ENCODE measurements around the gene GOLGA8K.
"Not testable (repeated sequence)": the region's sequence is repeated elsewhere in the genome, so short reads cannot be mapped to it uniquely, and the experiment has no call there.

GOLGA8K gene, protein sequence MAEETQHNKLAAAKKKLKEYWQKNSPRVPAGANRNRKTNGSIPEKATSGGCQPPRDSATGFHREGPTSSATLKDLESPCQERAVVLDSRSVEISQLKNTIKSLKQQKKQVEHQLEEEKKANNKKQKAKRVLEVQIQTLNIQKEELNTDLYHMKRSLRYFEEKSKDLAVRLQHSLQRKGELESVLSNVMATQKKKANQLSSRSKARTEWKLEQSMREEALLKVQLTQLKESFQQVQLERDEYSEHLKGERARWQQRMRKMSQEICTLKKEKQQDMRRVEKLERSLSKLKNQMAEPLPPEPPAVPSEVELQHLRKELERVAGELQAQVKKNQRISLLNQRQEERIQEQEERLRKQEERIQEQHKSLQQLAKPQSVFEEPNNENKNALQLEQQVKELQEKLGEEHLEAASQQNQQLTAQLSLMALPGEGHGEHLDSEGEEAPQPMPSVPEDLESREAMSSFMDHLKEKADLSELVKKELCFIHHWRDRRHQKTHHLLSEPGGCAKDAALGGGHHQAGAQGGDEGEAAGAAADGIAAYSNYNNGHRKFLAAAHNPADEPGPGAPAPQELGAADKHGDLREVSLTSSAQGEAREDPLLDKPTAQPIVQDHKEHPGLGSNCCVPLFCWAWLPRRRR

DNA sequence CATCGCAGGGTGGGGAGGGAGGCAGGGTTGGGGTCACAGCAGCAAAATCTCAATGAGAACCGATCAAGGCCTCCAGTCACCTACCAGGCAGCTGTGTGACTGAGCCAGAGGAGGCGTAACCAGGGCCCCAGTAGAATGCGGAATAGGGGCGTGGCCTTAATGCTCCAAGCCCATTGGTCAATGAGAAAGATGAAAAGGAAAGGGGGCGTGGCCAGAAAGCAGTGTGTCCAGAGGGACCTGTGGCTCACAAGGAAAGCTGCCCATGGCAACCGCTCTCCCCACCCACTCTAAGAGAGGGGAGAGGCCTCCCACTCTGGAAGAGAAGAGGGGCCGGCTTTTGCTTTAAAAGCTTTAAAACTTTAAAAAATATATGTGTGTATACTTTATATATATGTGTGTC, at the start of gene GOLGA8K:
GOLGA8K (minus strand) TSS at position 101 of the 400 bp plus-strand sequence; CDS start at position 3, 98 bp downstream.
- H3K4me3 ChIP-seq (ENCODE audit: low read depth, low read length), result not testable (repeated sequence)

DNA sequence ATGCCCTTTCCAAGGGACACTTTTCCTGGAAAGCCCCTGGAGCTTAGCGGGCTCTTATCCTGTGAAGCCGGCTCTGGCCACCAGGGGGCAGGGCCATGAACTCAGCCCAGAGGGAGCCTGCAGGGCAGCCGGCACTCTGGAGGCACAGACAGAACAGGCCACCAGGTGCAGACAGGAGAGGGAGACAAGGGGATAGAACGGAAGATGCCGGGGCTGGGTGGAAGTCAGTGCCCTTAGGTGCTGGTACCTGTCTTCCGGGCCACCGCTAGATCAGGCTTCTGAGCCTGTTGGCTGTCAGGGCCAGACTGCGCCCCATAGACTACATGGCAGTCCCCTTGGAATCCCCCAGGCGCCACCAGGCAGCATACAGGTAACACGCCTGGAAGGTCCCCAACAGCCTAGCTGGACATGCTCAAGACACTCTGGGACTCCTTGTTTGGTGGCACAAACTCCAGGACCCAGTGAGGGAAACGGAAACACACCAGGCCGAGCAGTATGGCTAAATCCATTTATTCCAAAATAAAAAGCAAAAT, 37.4 kb upstream of the GOLGA8K start:
- H3K4me3 ChIP-seq (ENCODE audit: low read depth, low read length), result not testable (repeated sequence)

DNA sequence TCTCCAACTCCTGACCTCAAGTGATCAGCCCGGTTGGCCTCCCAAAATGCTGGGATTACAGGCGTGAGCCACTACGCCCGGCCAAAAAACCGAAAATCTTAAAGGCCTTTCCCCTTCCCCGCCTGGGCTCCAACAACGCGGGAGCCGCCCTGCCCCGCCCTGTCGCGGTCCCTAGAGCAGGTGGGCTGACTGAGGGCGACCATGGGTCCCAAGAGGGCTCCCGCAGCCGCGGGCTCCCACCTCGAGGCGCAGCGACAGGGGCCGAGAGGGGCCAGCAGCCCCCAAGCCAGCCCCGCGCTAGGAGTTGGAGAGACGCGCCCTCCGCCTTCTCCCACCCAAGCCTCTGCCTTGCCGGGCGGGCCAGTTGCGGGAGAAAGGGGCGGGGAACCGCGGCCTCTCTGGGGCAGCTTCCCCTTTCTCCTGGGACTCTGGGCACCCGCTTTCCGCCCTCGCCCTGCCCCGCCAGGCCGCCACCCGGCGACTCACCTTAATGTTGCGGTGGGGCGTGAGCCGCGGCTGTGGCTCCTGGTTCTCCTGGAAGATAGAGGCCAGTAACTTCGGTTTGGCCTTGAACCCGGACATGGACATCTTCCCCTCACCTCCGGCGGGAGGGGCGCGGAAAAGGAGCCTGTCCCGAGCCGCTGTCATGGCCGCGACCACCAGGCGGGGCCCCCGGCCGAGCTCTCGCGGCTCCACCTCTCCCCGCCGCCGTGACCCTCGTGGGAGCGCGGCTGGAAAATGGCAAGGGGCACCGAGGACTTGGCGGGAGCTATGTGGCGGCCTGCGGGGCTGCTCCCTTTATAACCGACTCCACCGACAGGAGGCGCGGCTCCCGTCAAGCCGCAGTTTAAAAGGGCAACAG, 31.2 kb upstream of the GOLGA8K start:
- H3K4me3 ChIP-seq (ENCODE audit: low read depth, low read length), result not testable (repeated sequence)

DNA sequence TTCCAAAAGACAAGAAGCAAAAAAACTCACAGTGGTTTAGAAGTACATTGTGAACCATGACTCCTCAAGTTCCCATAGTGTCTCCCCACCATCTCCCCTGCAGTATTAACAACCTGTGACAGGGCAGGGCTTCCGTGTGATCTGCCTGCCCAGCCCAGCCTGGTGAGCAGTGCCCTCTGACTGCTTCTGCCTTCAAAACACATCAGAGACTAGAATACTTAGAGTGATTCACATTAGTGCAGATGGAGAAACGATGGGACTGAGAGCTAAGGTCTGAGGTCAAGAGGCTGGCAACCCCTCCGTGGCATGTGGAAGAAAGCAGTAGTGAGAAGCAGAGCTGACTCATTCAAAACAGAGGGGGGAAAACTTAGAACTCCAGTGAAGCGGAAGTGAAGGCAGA, 24.5 kb upstream of the GOLGA8K start:
- H3K4me3 ChIP-seq (ENCODE audit: low read depth, low read length), result not testable (repeated sequence)

DNA sequence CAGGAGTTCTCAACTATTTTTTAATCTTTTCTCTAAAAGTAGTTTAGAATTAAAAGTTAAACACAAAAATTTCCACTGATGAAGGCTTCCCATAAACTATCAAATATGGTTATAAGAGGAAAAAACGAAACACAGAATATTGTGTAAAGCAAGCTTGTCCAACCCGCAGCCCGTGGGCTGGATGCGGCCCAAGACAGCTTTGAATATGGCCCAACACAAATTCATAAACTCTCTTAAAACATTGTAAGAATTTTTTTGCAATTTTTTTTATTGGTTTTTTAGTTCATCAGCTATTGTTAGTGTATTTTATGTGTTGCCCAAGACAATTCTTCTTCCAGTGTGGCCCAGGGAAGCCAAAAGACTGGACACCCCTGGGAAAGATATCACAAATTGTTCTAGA, 23.4 kb upstream of the GOLGA8K start:
- not testable (repeated sequence) for H3K4me3 ChIP-seq (ENCODE audit: low read depth, low read length)

DNA sequence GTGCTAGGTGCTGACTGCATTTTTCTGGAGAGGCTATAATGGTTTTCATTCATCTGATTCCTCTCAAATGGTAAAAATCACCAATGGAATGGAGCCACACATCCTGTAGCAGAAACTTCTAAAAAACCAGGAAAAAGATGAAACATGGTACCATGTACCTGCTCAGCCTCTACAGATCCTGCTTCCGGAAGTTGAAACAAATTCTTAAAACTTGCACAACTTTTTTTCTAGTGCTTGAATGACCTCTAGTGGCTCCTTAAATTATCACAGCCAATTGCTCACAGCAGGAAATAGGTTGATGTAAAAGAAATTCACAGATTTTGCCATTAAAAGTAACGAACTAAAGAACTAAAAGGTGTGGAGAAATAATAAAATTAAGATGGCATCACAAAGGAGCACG, 4.8 kb upstream of the GOLGA8K start:
- H3K4me3 ChIP-seq (ENCODE audit: low read depth, low read length), result not testable (repeated sequence)

DNA sequence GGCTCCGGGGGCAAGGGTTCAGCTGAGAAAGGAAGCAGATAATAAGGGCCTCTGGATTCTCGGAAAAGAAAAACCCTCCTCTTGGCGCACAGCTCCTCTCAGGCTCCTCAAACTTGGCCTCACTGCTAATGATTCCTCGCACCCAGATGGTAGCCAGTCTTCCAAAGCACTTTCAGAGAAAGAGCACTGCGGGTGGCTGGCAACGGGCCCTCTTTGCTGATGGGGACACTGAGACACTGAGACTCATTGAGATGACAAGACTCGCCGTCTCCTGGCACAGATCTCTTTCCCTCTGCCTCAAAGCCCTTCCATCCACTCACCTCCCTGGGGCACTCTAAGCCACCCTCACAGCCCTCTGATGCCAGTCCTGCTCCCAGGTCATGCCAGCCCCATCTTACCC, 6.6 kb downstream of the GOLGA8K start:
- H3K4me3 ChIP-seq (ENCODE audit: low read depth, low read length), result not testable (repeated sequence)

DNA sequence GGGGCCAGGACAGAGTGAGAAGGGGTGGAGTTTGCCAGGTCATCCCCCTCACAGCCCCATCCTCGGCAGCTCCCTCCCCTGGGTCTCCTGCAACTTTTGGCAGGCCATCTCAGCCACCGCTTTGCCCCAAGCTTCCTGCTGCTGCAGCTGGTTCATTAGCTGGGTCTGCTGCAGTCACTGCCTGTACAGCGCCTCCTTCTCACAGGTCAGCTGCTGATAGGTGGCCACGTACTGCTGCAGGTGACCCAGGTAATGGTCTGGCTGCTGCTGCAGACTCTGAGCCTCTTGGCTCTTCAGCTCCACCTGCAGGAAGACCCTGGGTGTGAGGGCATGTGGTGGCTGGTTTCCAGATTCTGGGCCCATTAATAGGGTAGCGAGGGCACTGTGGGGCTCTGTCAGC, 8.3 kb downstream of the GOLGA8K start:
- H3K4me3 ChIP-seq (ENCODE audit: low read depth, low read length), result not testable (repeated sequence)

DNA sequence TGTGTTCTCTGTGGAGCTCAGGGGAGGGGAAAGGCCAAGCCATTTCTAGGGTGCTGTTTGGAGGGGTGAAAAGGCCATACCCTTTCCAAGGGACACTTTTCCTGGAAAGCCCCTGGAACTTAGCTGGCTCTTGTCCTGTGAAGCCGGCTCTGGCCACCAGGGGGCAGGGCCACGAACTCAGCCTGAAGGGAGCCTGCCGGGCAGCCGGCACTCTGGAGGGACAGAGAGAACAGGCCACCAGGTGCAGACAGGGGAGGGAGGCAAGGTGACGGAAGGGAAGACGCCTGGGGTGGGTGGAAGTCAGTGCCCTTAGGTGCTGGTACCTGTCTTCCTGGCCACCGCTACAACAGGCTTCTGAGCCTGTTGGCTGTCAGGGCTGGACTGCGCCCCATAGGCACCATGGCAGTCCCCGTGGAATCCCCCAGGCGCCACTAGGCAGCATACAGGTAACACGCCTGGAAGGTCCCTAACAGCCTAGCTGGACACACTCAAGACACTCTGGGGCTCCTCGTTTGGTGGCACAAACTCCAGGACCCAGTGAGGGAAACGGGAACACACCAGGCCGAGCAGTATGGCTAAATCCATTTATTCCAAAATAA, 14.9 kb downstream of the GOLGA8K start:
- not testable (repeated sequence) for H3K4me3 ChIP-seq (ENCODE audit: low read depth, low read length)

DNA sequence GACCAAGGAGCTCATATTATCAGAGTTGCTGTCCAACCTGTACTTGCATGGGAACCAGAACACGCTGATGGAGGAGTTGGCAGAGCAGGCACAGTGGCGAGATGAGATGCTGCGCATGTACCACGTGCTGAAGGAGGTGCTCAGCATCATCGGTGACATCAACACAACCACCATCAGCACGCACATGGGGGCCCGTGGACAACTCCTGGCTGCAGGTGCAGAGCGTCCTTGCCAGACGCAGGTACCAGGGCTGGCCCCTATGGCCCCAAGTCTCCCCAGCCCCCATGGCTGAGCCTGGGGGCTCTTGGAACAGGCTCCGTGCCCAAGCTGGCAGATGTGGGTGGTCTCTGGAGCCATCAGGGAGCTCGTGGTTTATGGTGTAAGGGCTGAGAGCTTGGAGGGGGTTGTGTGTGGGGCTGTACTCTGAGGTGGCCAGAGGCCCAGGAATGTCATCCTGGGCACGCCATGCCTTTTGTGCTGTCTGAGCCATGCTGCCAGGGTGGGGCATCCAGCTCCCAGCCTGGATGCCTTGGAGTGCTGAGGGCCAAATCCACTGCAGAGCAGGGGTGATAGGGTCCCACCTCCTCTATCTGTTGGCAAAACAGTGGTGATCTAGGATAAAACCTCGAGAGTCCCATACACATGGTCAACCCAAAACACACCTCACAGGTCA, 17.1 kb downstream of the GOLGA8K start:
- not testable (repeated sequence) for H3K4me3 ChIP-seq (ENCODE audit: low read depth, low read length)

DNA sequence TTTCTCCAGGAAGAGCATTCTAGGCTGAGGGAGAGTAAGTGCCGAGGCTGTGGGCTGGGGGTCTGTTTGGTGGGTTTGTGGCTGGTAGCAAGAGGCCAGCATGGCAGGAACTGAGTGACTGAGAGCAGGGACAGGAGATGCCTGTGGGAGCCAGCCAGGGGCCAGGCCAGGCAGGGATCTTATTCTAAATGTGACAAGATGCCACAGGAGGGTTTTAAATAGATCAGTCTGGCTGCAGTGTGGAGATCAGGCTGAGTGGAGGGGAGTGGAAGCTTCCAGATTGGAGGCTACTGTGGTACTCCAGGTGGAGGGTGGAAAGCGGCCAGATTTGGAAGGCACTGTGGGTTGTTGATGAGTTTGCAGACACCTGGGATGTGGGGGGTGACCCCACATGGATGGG, 28.9 kb downstream of the GOLGA8K start:
- not testable (repeated sequence) for H3K4me3 ChIP-seq (ENCODE audit: low read depth, low read length)

DNA sequence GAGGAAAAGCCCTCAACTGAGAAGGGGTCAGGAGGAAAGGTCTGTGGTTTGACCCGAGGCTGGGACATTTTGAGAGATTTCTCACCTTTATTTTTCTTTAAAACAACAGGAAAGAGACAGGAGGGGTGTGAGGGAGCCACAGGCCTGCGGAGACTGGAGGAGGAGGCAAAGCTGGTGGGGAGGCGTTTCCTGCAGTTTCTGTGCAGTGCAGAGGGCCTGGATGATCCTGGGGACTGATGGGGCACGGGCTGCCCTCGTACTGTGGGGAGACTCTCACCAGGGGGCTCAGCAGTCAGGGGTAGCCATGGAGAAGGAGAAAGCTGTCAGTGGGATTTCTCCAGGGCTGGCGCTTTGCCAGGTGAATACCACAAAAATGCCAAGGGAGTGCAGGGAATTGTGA, 29.4 kb downstream of the GOLGA8K start:
- not testable (repeated sequence) for H3K4me3 ChIP-seq (ENCODE audit: low read depth, low read length)

DNA sequence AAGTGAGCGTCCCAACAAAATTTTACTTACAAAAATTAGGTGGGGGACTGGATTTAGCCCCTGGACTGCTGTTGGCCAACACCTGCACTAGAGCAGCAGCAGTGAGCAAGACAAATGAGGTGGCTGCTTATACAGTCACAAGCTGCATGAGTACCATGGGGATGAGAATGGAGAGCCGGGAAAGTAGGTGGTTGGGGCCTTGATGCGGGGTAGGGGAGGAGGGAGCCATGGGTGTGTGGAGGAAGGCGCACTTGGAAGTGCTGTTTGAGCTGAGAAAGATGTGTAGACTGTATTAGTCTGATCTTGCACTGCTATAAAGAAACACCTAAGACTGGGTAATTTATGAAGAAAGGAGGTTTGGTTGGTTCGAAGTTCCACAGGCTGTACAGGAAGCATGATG, 31.0 kb downstream of the GOLGA8K start:
- H3K4me3 ChIP-seq (ENCODE audit: low read depth, low read length), result not testable (repeated sequence)

DNA sequence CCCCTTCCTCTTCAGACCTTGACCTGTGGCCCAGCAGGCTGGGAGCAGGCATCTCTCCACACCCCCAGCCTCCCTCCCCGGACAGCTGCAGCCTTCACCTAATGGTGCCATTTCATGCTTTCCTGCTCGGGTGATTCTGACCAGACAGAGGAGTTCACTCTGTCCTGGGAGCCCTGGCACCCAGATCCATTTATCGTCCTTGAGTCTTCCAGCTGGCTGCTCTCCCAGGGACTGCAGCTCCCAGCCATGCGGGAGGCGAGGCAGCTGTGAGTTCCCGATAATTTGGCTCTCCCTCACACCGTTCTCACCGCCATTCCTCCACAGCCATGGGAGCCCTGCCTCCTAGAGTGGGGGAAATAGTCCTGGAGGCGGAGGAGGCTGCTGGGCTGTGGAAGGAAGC, 32.6 kb downstream of the GOLGA8K start:
- H3K4me3 ChIP-seq (ENCODE audit: low read depth, low read length), result not testable (repeated sequence)

DNA sequence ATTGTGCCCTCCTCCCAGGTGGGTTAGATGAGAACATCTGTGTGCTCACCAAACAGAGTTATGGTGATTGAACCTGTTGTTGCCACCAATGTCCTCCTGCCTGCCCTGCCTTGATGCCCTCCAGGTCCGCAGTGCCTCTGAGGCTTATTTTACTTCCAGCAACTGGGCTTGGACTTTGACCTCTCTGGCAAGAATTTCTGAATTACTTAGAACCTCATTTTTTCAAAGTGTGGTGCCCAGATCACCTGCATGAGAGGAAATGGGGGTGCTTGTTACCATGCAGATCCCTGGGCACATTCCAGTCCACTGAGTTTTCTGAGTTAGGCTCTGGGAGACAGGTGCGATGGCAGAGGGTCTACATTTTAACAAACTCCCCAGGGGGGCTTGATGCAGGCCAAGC, 33.0 kb downstream of the GOLGA8K start:
- H3K4me3 ChIP-seq (ENCODE audit: low read depth, low read length), result not testable (repeated sequence)

DNA sequence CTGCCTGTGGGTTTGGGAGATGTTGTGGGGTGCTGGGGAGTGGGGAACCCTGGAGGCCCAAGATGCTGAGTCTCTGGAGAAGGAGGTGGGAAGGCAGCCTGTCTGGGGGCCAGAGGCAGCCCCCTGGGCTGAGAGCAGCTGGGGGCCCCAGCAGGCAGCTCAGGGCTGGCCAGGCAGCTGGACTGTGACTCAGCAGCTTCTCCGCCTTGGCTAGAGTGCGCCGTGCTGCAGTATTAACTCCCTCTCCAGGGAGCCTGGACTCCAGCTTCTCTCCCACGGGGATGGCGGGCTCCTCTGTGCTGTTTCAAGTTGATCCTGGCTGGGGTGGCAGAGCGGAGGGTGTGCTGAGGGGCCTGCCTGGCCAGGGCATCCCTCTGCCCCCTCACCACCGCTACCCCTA, 36.6 kb downstream of the GOLGA8K start:
- not testable (repeated sequence) for H3K4me3 ChIP-seq (ENCODE audit: low read depth, low read length)

DNA sequence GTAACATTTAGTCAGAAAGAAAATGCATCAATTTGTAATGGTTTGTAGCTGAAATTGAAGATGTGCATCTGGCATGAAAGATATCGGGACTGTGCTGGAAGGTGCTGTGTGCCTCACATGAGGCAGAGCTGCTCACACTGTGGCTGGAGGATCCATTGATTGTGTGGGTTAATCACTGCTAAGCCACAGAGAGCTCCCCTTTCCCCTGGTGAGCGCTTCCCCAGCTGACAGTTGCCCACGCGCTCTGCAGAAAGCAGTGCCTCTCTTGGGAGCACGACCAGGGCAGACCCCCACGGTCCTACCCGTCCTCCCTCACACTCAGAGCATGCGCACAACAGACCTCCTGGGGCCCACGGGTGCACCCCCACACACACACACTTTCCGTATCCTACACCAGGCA, 37.1 kb downstream of the GOLGA8K start:
- H3K4me3 ChIP-seq (ENCODE audit: low read depth, low read length), result not testable (repeated sequence)

DNA sequence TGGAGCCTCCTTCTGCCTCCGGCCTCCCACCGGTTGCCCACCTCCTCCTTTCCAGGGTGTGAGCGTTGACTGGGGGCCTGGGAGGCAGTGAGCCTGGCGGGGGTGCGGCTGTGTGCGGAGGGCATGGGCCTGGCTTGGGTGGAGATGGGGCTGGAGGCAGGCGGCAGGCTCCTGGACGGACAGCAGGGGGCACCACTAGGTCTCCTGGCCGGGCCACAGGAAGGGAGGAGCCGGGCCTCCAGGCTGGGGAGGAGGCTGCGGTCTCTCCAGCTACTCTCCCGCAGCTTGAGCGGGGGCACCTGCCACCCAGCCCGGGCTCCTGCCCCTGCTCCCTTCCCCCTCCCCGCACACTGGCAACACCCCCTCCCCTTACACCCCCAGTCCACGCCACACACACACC, 38.1 kb downstream of the GOLGA8K start:
- not testable (repeated sequence) for H3K4me3 ChIP-seq (ENCODE audit: low read depth, low read length)

DNA sequence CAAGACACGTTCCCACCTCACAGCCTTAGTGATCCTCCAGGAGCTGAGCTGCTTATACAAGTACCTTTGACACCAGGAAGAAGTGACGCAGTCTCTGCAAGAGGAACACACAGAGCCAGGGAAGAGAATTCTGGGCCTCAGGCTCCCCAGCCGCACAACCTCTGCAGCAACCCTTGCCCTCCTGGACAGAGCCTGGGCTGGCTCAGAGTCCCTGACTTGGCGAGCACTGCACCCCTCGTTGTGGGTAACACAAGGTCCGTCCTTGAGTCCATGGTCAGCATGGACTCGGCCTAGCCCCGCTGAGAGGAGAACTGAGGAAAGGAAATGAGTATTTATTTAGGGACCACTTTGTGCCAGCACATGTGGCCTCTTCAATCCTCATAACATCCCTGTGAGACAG, 39.6 kb downstream of the GOLGA8K start:
- H3K4me3 ChIP-seq (ENCODE audit: low read depth, low read length), result not testable (repeated sequence)

DNA sequence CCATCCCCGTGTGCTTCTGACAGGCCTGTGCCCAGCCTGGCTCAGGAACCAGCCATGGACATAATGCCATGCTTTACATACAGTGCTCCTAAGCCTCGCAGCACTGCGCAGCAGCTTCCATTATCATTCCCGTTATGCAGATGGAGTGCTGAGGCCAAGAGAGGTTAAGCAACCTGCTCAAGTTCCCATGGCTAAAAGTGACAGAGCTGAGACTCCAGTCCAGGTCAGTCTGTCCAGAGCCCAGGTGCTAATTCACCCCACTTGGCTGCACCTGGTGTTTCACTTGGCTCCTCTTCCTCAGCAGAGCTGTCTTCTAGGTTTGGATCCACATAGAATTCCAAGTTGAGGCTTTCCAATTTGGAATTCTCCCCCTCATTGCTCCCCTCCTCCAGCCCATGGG, 41.4 kb downstream of the GOLGA8K start:
- not testable (repeated sequence) for H3K4me3 ChIP-seq (ENCODE audit: low read depth, low read length)

Measured in WI38 (cell line).